KOPT-K1 (cell line): ENCODE measurements around the gene CDCA7.
"Not testable (repeated sequence)": the region's sequence is repeated elsewhere in the genome, so short reads cannot be mapped to it uniquely, and the experiment has no call there.

Source experiments
- H3K27ac ChIP-seq: fragments of 200-600 bp; sonication (generic); 2 replicates; pipeline ENCODE4 v1.5.1; 2016; ENCODE audit warnings: antibody characterized with exemption, mild to moderate bottlenecking, low read depth, low read length; ENCODE audit not compliant: poor library complexity, severe bottlenecking
- H3K36me3 ChIP-seq: fragments of 200-600 bp; sonication (generic); 2 replicates; pipeline ENCODE4 v1.5.1; 2017; ENCODE audit warnings: antibody characterized with exemption, mild to moderate bottlenecking, low read length, moderate library complexity; ENCODE audit not compliant: insufficient read depth
- H3K9me3 ChIP-seq: fragments of 200-600 bp; sonication (generic); 2 replicates; pipeline ENCODE4 v1.5.1; 2017; ENCODE audit warnings: antibody characterized with exemption, low read length, mild to moderate bottlenecking; ENCODE audit not compliant: insufficient read depth, poor library complexity, severe bottlenecking

Gene CDCA7

GRCh38 chr2:173351879-173352278 is 2.8 kb upstream of the CDCA7 start:
- Histone ChIP-seq H3K27ac (no peak overlapping the region), H3K36me3 (peaks cover 13% of the 10 kb centered on the region), H3K9me3 (peaks cover under 1% of the 10 kb centered on the region)

GRCh38 chr2:173353556-173353955 is 1.1 kb upstream of the CDCA7 start:
- Histone ChIP-seq H3K27ac (peak overlapping the region; percentile 96), H3K9me3 (no peaks in the 10 kb centered on the region), H3K36me3 (peaks cover 30% of the 10 kb centered on the region)

GRCh38 chr2:173354073-173354581 is 545 bp upstream of the CDCA7 start:
- H3K27ac ChIP-seq: peak overlapping the region; percentile 96
- peaks cover 36% of the 10 kb centered on the region for H3K36me3 ChIP-seq
- H3K9me3 ChIP-seq: no peaks in the 10 kb centered on the region

- peaks cover 47% of the 10 kb centered on the region for H3K36me3 ChIP-seq
- peak overlapping the region; percentile 96 for H3K27ac ChIP-seq
- H3K9me3 ChIP-seq: no peaks in the 10 kb centered on the region
Measured at GRCh38 chr2:173355132-173355865, 627 bp downstream of the CDCA7 start.

- peak overlapping the region; percentile 96 for H3K27ac ChIP-seq
- H3K9me3 ChIP-seq: no peaks in the 10 kb centered on the region
- H3K36me3 ChIP-seq: peaks cover 54% of the 10 kb centered on the region
Measured at GRCh38 chr2:173355866-173356508, 1.3 kb downstream of the CDCA7 start.

- H3K27ac ChIP-seq: no peak overlapping the region
- peaks cover 67% of the 10 kb centered on the region for H3K36me3 ChIP-seq
- no peaks in the 10 kb centered on the region for H3K9me3 ChIP-seq
Measured at GRCh38 chr2:173357346-173357745, 2.7 kb downstream of the CDCA7 start.

- Histone ChIP-seq H3K27ac (no peak overlapping the region), H3K36me3 (peaks cover 80% of the 10 kb centered on the region), H3K9me3 (no peaks in the 10 kb centered on the region)
Measured at GRCh38 chr2:173358616-173359015, 3.9 kb downstream of the CDCA7 start.

- no peak overlapping the region for H3K27ac ChIP-seq
- H3K9me3 ChIP-seq: no peaks in the 10 kb centered on the region
- peaks cover 86% of the 10 kb centered on the region for H3K36me3 ChIP-seq
Measured at GRCh38 chr2:173359231-173359630, 4.6 kb downstream of the CDCA7 start.

GRCh38 chr2:173370198-173370597 is 15.5 kb downstream of the CDCA7 start:
- peaks cover 99% of the 10 kb centered on the region for H3K36me3 ChIP-seq
- H3K27ac ChIP-seq: peak overlapping the region; percentile 19
- no peaks in the 10 kb centered on the region for H3K9me3 ChIP-seq

GRCh38 chr2:173371023-173371422 is 16.4 kb downstream of the CDCA7 start:
- H3K27ac ChIP-seq: no peak overlapping the region
- H3K36me3 ChIP-seq: peaks cover 99% of the 10 kb centered on the region
- H3K9me3 ChIP-seq: no peaks in the 10 kb centered on the region

GRCh38 chr2:173373290-173373689 is 18.6 kb downstream of the CDCA7 start:
- peaks cover 99% of the 10 kb centered on the region for H3K36me3 ChIP-seq

GRCh38 chr2:173374634-173375033 is 20.0 kb downstream of the CDCA7 start:
- no peak overlapping the region for H3K27ac ChIP-seq
- H3K36me3 ChIP-seq: peaks cover 92% of the 10 kb centered on the region
- no peaks in the 10 kb centered on the region for H3K9me3 ChIP-seq

More at GRCh38 chr2:173373290-173373689, 18.6 kb downstream of the CDCA7 start:
- no peak overlapping the region for H3K27ac ChIP-seq
- no peaks in the 10 kb centered on the region for H3K9me3 ChIP-seq

- H3K36me3 ChIP-seq: peaks cover 65% of the 10 kb centered on the region
- not testable (repeated sequence) for H3K27ac ChIP-seq, H3K9me3 ChIP-seq
Measured at GRCh38 chr2:173385534-173385933, 30.9 kb downstream of the CDCA7 start.

- Histone ChIP-seq H3K27ac (no peak overlapping the region), H3K36me3 (peaks cover 59% of the 10 kb centered on the region), H3K9me3 (no peaks in the 10 kb centered on the region)
Measured at GRCh38 chr2:173386021-173386737, 31.5 kb downstream of the CDCA7 start.

- H3K27ac ChIP-seq: no peak overlapping the region
- H3K9me3 ChIP-seq: no peaks in the 10 kb centered on the region
- peaks cover 59% of the 10 kb centered on the region for H3K36me3 ChIP-seq
Measured at GRCh38 chr2:173386738-173387065, 32.0 kb downstream of the CDCA7 start.
